BLaER1 treated with 17β-estradiol and CSF1 and Interleukin-3, amounts not matched to agents 10 nM and 100 nM (cell line): Measurements from ENCODE around the gene KCNK15.
A peak's percentile ranks its signal among the peaks of the same experiment; 100 is the strongest.
"Not testable (repeated sequence)": the region's sequence is repeated elsewhere in the genome, so short reads cannot be mapped to it uniquely, and the experiment has no call there.

Source experiments
- H3K27ac ChIP-seq, 11 experiments: shearing (Covaris generic); formaldehyde crosslinking; 2 replicates each; pipeline ENCODE4 v1.8.1; 2022
- H3K27me3 ChIP-seq, 11 experiments: shearing (Covaris generic); formaldehyde crosslinking; 2 replicates each; pipeline ENCODE4 v1.8.1; 2022
- H3K36me3 ChIP-seq, 11 experiments: shearing (Covaris generic); formaldehyde crosslinking; 2 replicates each; pipeline ENCODE4 v1.8.1; 2022
- H3K4me1 ChIP-seq, 10 experiments: shearing (Covaris generic); formaldehyde crosslinking; 2 replicates each; pipeline ENCODE4 v1.8.1; 2022
- H3K4me2 ChIP-seq, 11 experiments: shearing (Covaris generic); formaldehyde crosslinking; 2 replicates each; pipeline ENCODE4 v1.8.1; 2022
- H3K4me3 ChIP-seq, 10 experiments: shearing (Covaris generic); formaldehyde crosslinking; 2 replicates each; pipeline ENCODE4 v1.8.1; 2022
- H3K9ac ChIP-seq, 11 experiments: shearing (Covaris generic); formaldehyde crosslinking; 2 replicates each; pipeline ENCODE4 v1.8.1; 2022
- H3K9me3 ChIP-seq, 11 experiments: shearing (Covaris generic); formaldehyde crosslinking; replicated peaks in 1 of 11; 2 replicates each; pipeline ENCODE4 v1.8.1; 2022
- H4K20me1 ChIP-seq, 11 experiments: shearing (Covaris generic); formaldehyde crosslinking; 2 replicates each; pipeline ENCODE4 v1.8.1; 2022
- Cebpa-rat ChIP-seq, 11 experiments: shearing (Covaris generic); IDR thresholded peaks; 2 replicates each; pipeline ENCODE4 v1.8.1; 2022

The KCNK15 gene

DNA sequence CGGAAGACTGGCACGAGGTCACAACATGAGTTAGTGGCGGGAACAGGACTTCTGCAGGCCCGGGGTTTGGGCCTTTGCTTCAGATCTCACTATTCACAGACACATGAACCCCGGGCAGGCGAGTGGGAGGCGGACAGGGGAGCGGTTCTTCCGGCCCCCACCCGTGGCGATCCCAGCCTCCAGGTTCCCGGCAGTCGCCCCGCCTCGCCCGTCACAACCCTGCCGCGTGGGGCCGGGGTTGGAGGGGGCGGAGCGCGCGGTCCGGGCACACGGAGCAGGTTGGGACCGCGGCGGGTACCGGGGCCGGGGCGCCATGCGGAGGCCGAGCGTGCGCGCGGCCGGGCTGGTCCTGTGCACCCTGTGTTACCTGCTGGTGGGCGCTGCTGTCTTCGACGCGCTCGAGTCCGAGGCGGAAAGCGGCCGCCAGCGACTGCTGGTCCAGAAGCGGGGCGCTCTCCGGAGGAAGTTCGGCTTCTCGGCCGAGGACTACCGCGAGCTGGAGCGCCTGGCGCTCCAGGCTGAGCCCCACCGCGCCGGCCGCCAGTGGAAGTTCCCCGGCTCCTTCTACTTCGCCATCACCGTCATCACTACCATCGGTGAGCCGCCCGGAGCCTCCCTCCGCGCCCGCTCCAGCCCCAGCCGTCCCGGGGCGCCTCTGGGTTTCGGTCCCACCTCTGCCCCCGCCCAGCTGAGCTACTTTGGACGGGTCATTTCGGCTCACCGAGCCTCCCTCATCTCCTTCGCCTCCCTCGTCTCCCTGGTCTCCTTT is at the start of gene KCNK15:
KCNK15 (plus strand) TSS at position 268 of the 769 bp plus-strand sequence; CDS start at position 314, 46 bp downstream.
- Histone ChIP-seq H4K20me1 (no peaks in the 10 kb centered on the region), H3K27me3 (peaks cover 15 to 37% (median 28%) of the 10 kb centered on the region in 11 experiments), H3K9ac (no peak within 1 kb of the TSS), H3K9me3 (no peaks in the 10 kb centered on the region), H3K4me1 (peaks cover 6 to 29% (median 18%) of the 10 kb centered on the region in 10 experiments; a peak in 18 of 20 replicates), H3K4me2 (peak within 1 kb of the TSS in 10 of 11 experiments; percentile 22 to 56 (median 48); a peak in 17 of 22 replicates), H3K27ac (no peak within 1 kb of the TSS), H3K4me3 (0 out of 20 replicates have a peak within 1 kb of the TSS, but pooled peaks of 1 of the 10 experiments have one; percentile 24), H3K36me3 (no peaks in the 10 kb centered on the region)
- no peak for TF ChIP-seq Cebpa-rat (IDR thresholded peaks at IDR 0.05)

DNA sequence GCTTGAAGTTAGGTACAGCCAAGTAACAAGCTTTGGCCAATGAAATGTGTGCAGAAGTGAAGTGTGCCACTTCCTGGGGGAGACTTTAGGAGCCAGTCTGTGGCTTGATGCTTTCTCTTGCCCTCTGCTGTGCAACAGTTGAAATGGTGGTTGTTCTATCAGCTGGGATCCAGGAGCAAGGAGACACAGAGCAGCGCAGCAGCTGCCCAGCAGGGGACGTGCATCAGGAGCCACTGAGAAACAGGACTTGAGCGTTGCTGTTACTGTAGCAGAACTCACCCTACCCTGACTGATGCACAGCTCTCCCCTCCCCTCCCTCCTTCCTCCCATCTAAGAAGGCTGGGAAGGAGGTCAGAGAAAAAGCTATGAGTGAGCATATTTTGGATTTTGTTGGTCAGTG is 49.4 kb upstream of the KCNK15 start:
- H3K27ac ChIP-seq: 0 out of 22 replicates have a peak overlapping the region, but pooled peaks of 1 of the 11 experiments have one; percentile 4
- H3K4me2 ChIP-seq: peak overlapping the region; percentile 11 to 69 (median 51); a peak in 21 of 22 replicates
- no peak overlapping the region for H3K4me3 ChIP-seq
- H3K36me3 ChIP-seq: no peaks in the 10 kb centered on the region
- no peak overlapping the region for H3K9ac ChIP-seq
- H3K4me1 ChIP-seq: peaks cover 32 to 65% (median 53%) of the 10 kb centered on the region in 10 experiments
- H4K20me1 ChIP-seq: no peaks in the 10 kb centered on the region
- H3K27me3 ChIP-seq: peaks cover 0 to 11% (median 0%) of the 10 kb centered on the region in 11 experiments; a peak in 4 of 22 replicates
- H3K9me3 ChIP-seq: no peaks in the 10 kb centered on the region; a peak in 1 of 22 replicates
- no peak for TF ChIP-seq Cebpa-rat (IDR thresholded peaks at IDR 0.05)

DNA sequence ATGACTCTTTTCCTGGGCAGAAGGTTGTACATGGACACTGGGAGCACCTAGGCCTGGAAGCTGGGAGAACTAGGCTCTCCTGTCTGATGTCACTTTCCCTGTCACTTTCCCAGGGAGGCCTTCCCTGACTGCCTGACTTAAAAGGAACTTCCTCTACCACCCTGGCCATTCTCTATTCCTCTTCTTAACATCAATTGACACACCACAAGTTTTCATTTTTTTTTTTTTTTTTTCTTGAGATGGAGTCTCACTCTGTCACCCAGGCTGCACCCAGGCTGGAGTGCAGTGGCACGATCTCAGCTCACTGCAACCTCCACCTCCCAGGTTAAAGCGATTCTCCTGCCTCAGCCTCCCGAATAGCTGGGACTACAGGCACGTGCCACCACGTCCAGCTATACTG is 48.6 kb upstream of the KCNK15 start:
- not testable (repeated sequence) for H3K36me3 ChIP-seq

DNA sequence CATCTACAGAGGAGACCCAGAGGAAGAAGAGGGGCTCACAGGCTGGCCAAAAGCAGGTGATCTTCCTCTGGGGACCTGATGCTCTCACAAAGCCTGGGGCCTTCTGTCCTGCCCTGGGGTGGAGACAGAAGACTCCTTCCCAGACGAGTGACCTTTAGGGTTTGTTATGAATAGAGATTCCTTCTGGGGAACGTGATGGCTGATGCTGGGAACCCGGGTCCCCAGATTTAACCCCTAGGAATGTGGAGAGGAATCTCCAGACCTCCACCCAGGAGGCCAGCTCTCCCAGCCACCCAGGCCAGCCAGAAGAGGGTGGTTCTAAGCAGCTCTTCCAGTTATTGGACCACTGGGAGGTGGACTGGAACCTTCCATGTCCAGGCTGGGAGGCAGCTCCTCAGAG is 47.3 kb upstream of the KCNK15 start:
- Histone ChIP-seq H4K20me1 (no peaks in the 10 kb centered on the region), H3K4me3 (no peak overlapping the region), H3K36me3 (no peaks in the 10 kb centered on the region), H3K27me3 (peaks cover 0 to 13% (median 0%) of the 10 kb centered on the region in 11 experiments; a peak in 4 of 22 replicates), H3K9ac (no peak overlapping the region), H3K27ac (no peak overlapping the region), H3K4me1 (peaks cover 53 to 85% (median 74%) of the 10 kb centered on the region in 10 experiments), H3K9me3 (no peaks in the 10 kb centered on the region), H3K4me2 (peak overlapping the region in 6 of 11 experiments; percentile 5 to 90 (median 29); a peak in 9 of 22 replicates)
- TF ChIP-seq Cebpa-rat (IDR thresholded peaks at IDR 0.05): no peak

More for the DNA sequence above, 48.6 kb upstream of the KCNK15 start:
- H4K20me1 ChIP-seq, H3K27ac ChIP-seq, H3K9me3 ChIP-seq, H3K4me3 ChIP-seq, H3K9ac ChIP-seq: not testable (repeated sequence)
- peaks cover 39 to 72% (median 61%) of the 10 kb centered on the region in 10 experiments for H3K4me1 ChIP-seq
- peaks cover 0 to 13% (median 0%) of the 10 kb centered on the region in 11 experiments; a peak in 4 of 22 replicates for H3K27me3 ChIP-seq
- peak overlapping the region in 10 of 11 experiments; percentile 11 to 69 (median 52); a peak in 16 of 22 replicates for H3K4me2 ChIP-seq

DNA sequence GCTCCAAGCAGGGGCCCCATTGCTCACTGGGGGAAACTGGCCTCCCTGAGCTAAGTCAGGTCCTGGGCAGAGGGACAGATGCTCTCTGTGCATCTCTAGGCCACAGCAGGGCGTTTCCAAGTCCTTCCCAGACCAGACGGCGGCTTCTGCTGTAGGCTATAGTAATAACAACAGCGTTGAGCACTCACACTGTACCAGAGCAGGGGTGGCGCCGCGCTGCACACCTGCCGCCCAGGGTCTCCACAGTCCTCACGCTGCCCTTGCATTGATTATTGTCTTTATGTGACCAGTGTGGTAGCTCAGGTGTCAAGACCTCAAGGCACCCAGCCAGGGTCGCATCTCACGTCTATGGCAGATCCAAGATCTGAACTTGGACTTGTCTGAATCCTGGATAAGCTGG is 45.4 kb upstream of the KCNK15 start:
- Histone ChIP-seq H3K27ac (no peak overlapping the region), H3K4me1 (peaks cover 62 to 97% (median 81%) of the 10 kb centered on the region in 10 experiments)
- TF ChIP-seq Cebpa-rat (IDR thresholded peaks at IDR 0.05): no peak

DNA sequence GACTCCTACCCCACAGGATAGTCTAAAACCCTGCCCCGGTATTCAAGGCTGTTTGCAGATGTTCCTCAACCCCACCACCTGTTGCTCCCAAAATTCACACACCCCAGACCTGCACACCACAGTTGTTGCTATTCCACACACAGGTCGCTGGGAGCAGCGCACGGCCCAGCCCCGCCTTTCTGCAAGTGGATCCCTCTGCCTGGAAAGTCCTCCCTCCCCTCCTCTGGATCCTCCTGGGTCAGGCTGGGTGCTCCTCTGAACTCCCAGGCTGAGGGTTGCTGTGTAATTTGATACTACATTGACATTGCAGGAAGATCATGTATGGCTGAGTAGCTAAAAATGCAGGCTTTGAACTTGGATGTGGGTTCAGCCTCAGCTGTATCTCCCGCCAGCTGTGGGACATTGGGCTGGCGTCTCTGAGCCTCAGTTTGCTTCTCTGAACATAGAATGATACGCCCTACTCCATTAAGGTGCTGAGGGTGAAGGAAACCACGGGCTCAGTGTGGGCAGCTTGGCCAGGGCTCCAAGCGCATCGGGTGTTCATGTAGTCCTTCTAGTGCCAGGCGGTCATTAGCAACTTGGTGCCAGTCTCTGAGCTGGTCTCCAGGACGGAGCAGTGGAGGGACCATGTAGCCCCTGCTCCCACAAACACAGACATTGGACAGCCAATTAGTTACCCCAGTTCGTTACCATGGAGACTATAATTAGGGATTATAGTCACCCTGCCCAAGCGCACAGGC is 44.4 kb upstream of the KCNK15 start:
- no peaks in the 10 kb centered on the region for H3K36me3 ChIP-seq
- peak overlapping the region; percentile 80 to 97 (median 89) for H3K4me2 ChIP-seq
- H3K27ac ChIP-seq: peak overlapping the region in 2 of 11 experiments; percentile 2 to 29; a peak in 1 of 22 replicates
- peak overlapping the region in 3 of 11 experiments; percentile 3 to 50 (median 18); a peak in 2 of 22 replicates for H3K9ac ChIP-seq
- peaks cover 0 to 13% (median 0%) of the 10 kb centered on the region in 11 experiments; a peak in 4 of 22 replicates for H3K27me3 ChIP-seq
- H3K9me3 ChIP-seq: no peaks in the 10 kb centered on the region
- TF ChIP-seq Cebpa-rat (IDR thresholded peaks at IDR 0.05): no peak
- H3K4me1 ChIP-seq: peaks cover 52 to 96% (median 71%) of the 10 kb centered on the region in 10 experiments
- no peaks in the 10 kb centered on the region; a peak in 1 of 22 replicates for H4K20me1 ChIP-seq
- H3K4me3 ChIP-seq: no peak overlapping the region; a peak in 1 of 20 replicates

More for the DNA sequence above, 45.4 kb upstream of the KCNK15 start:
- H4K20me1 ChIP-seq: no peaks in the 10 kb centered on the region; a peak in 1 of 22 replicates
- peak overlapping the region in 10 of 11 experiments; percentile 80 to 97 (median 89); a peak in 18 of 22 replicates for H3K4me2 ChIP-seq
- no peak overlapping the region for H3K4me3 ChIP-seq
- peaks cover 0 to 13% (median 0%) of the 10 kb centered on the region in 11 experiments; a peak in 4 of 22 replicates for H3K27me3 ChIP-seq
- H3K36me3 ChIP-seq: no peaks in the 10 kb centered on the region
- H3K9ac ChIP-seq: no peak overlapping the region; a peak in 1 of 22 replicates
- no peaks in the 10 kb centered on the region for H3K9me3 ChIP-seq

DNA sequence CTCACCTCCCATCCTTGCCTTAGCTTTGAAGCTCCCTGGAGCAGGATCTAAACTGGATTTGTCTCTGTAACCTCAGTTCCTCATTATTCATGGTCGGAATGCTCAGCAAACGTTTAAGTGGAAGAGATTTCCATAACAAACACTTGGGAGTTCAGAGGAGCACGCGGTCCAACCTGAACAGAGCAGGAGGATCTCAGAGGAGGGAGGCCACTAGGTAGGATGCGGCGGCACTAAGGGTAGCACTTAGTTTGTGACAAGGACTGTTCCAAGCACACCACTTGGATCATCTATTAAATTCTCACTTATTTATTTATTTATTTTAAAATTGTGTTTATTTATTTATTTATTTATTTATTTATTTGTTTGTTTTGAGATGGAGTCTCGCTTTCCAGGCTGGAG is 43.8 kb upstream of the KCNK15 start:
- Histone ChIP-seq H3K27me3 (peaks cover 0 to 13% (median 0%) of the 10 kb centered on the region in 11 experiments; a peak in 4 of 22 replicates), H3K27ac (peak overlapping the region in 2 of 11 experiments; percentile 29 to 55; a peak in 1 of 22 replicates), H3K9me3 (no peaks in the 10 kb centered on the region), H4K20me1 (no peaks in the 10 kb centered on the region; a peak in 1 of 22 replicates), H3K4me1 (peaks cover 47 to 94% (median 66%) of the 10 kb centered on the region in 10 experiments), H3K9ac (peak overlapping the region in 4 of 11 experiments; percentile 3 to 50 (median 8); a peak in 3 of 22 replicates), H3K36me3 (no peaks in the 10 kb centered on the region), H3K4me2 (peak overlapping the region; percentile 80 to 97 (median 89)), H3K4me3 (no peak overlapping the region)
- no peak for TF ChIP-seq Cebpa-rat (IDR thresholded peaks at IDR 0.05)

DNA sequence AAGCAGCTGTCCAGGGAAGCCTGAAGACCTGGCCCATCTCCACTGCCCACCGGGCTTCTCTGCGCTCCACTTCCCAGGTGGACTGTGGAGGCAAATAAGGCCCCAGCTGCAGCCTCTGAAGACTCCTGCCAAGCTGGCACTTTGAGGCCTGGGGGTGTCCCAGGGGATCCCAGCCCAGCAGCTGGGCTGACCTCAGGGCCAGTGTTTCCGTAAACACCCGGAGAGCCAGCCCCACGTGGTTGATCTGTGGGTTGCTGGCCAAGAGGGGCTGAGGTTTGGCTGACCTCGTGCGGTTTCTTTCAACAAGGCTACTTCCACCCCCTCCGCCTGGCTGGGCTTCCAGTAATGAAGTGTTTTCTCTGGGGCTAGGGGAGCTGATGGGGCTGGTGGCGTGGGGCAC is 42.9 kb upstream of the KCNK15 start:
- TF ChIP-seq Cebpa-rat (IDR thresholded peaks at IDR 0.05): no peak
- peak overlapping the region in 10 of 11 experiments; percentile 26 to 62 (median 45); a peak in 15 of 22 replicates for H3K27ac ChIP-seq
- no peaks in the 10 kb centered on the region for H3K36me3 ChIP-seq
- no peaks in the 10 kb centered on the region for H3K9me3 ChIP-seq
- H3K9ac ChIP-seq: peak overlapping the region in 10 of 11 experiments; percentile 3 to 62 (median 37); a peak in 16 of 22 replicates
- peaks cover 40 to 85% (median 58%) of the 10 kb centered on the region in 10 experiments for H3K4me1 ChIP-seq
- H3K4me2 ChIP-seq: peak overlapping the region; percentile 80 to 97 (median 89)
- peak overlapping the region in 5 of 10 experiments; percentile 8 to 53 (median 23); a peak in 5 of 20 replicates for H3K4me3 ChIP-seq
- H3K27me3 ChIP-seq: peaks cover 0 to 13% (median 0%) of the 10 kb centered on the region in 11 experiments; a peak in 4 of 22 replicates
- H4K20me1 ChIP-seq: no peaks in the 10 kb centered on the region; a peak in 1 of 22 replicates
